GM23338 (cell line): Measurements from ENCODE around the gene P3H4.

Source experiments
- CTCF ChIP-seq, 2 experiments: fragments of 200-600 bp in 1 of 2; sonication (generic) in 1 of 2; conservative IDR thresholded peaks; 2 replicates each; pipeline versions ENCODE4 v1.5.1 to v1.6.1; 2016 to 2017; ENCODE audit warnings: antibody characterized with exemption in 2 of 2, low read depth in 2 of 2, mild to moderate bottlenecking in 2 of 2, moderate library complexity in 1 of 2
- EZH2 ChIP-seq: fragments of 200-600 bp; sonication (generic); IDR thresholded peaks from one replicate; pipeline ENCODE4 v1.8.0; 2017; ENCODE audit warnings: antibody characterized with exemption, mild to moderate bottlenecking, low read depth; ENCODE audit not compliant: unreplicated experiment
- EZH2phosphoT487 ChIP-seq: fragments of 200-600 bp; sonication (generic); IDR thresholded peaks from one replicate; pipeline ENCODE4 v1.8.1; 2018; ENCODE audit warnings: antibody characterized with exemption; ENCODE audit not compliant: unreplicated experiment
- JUNB ChIP-seq: IDR thresholded peaks from one replicate; pipeline ENCODE4 v1.6.1; 2016; ENCODE audit warnings: antibody characterized with exemption; ENCODE audit not compliant: unreplicated experiment
- POLR2AphosphoS5 ChIP-seq: IDR thresholded peaks from 2 replicates; pipeline ENCODE4 v1.6.1; 2016; ENCODE audit warnings: antibody characterized with exemption, low read depth

DNA sequence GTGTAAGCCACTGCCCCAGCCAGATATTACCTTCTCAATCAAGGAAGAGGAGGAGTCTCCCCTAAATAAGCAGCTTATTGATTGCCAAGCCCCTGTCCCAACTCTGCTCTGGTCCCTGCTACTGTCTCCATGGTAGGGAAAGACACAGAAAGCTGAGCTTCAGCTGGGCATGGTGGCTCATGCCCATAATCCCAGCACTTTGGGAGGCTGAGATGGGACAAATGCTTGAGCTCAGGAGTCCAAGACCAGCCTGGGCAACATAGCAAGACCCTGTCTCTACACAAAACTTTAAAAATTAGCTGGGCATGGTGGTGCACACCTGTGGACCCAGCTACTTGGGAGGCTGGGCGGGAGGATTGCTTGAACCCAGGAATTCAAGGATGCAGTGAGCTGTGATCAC lies 31.8 kb downstream of the P3H4 start:
- TF ChIP-seq CTCF (conservative IDR thresholded peaks at IDR 0.05; ENCODE audit: low read depth in 2 of 2) (no peak), POLR2AphosphoS5 (no peak), EZH2 (no peak), JUNB (no peak), EZH2phosphoT487 (no peak)
